Right lobe of liver (tissue), 4 donors: ENCODE results near the gene SCAPER.

ENCODE experiments used
- POLR2A ChIP-seq: fragments of 450-650 bp; IDR thresholded peaks from one replicate; pipeline ENCODE4 v1.6.1; 2017; ENCODE audit warnings: antibody characterized with exemption, mild to moderate bottlenecking
- TF ChIP-seq, protein P1 (sequence below), 4 donors: fragments of 200-600 bp in 3 of 4; fragments of 450-650 bp in 1 of 4; IDR thresholded peaks; one replicate each; pipeline versions ENCODE4 v1.5.1 to v1.8.0; 2016 to 2022; ENCODE audit warnings: antibody characterized with exemption in 4 of 4, mild to moderate bottlenecking in 2 of 4
- donor health status: DM: no; HTN: no; CAD: no.
- donor health status: DM: no; HTN: no; CAD: no.
- donor health status: DM: no; HTN: yes; CAD: no.

DNA sequence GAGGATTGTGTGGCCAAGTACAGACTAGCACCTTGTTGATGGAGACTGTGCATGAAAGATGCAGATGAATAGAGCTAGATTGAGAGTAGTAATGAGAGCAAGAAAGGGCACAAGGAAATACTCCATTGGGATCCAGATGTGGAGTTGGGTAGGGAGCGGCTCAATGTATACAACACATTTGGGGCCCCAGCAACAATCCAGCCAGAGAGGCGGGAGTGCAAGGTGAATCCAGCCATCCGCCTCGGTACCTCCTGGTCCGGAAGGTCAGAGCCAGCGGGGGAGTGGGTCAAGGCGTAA lies 559.6 kb downstream of the SCAPER start:
- TF ChIP-seq, protein P1, sequence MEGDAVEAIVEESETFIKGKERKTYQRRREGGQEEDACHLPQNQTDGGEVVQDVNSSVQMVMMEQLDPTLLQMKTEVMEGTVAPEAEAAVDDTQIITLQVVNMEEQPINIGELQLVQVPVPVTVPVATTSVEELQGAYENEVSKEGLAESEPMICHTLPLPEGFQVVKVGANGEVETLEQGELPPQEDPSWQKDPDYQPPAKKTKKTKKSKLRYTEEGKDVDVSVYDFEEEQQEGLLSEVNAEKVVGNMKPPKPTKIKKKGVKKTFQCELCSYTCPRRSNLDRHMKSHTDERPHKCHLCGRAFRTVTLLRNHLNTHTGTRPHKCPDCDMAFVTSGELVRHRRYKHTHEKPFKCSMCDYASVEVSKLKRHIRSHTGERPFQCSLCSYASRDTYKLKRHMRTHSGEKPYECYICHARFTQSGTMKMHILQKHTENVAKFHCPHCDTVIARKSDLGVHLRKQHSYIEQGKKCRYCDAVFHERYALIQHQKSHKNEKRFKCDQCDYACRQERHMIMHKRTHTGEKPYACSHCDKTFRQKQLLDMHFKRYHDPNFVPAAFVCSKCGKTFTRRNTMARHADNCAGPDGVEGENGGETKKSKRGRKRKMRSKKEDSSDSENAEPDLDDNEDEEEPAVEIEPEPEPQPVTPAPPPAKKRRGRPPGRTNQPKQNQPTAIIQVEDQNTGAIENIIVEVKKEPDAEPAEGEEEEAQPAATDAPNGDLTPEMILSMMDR (IDR thresholded peaks at IDR 0.05) = no peak
- no peak for TF ChIP-seq POLR2A
